ENCODE measurements around the gene DEFB129.
"Not testable (repeated sequence)": the region's sequence is repeated elsewhere in the genome, so short reads cannot be mapped to it uniquely, and the experiment has no call there.

DNA sequence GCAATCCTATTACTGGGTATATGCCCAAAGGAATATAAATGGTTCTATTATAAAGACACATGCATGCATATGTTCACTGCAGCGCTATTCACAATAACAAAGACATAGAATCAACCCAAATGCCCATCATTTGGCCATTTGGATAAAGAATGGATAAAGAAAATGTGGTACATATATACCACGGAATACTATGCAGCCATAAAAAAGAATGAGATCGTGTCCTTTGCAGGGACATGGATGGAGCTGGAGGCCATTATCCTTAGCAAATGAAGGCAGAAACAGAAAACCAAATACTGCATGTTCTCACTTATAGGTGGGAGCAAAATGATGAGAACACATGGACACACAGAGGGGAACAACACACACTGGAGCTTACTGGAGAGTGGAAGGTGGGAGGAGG is 1.2 kb upstream of the DEFB129 start:
- TF ChIP-seq POLR2AphosphoS5 (IDR thresholded peaks at IDR 0.05; ENCODE audit: insufficient read depth in 1 of 2, low read depth in 1 of 2); POLR2A (IDR thresholded peaks at IDR 0.05): not testable (repeated sequence)
- TF ChIP-seq, protein P1, sequence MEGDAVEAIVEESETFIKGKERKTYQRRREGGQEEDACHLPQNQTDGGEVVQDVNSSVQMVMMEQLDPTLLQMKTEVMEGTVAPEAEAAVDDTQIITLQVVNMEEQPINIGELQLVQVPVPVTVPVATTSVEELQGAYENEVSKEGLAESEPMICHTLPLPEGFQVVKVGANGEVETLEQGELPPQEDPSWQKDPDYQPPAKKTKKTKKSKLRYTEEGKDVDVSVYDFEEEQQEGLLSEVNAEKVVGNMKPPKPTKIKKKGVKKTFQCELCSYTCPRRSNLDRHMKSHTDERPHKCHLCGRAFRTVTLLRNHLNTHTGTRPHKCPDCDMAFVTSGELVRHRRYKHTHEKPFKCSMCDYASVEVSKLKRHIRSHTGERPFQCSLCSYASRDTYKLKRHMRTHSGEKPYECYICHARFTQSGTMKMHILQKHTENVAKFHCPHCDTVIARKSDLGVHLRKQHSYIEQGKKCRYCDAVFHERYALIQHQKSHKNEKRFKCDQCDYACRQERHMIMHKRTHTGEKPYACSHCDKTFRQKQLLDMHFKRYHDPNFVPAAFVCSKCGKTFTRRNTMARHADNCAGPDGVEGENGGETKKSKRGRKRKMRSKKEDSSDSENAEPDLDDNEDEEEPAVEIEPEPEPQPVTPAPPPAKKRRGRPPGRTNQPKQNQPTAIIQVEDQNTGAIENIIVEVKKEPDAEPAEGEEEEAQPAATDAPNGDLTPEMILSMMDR (IDR thresholded peaks at IDR 0.05): not testable (repeated sequence)

Measured in vagina (tissue), 2 donors.